HG03060 (cell line): ENCODE measurements around the gene PMM2.
"Not testable (repeated sequence)": the region's sequence is repeated elsewhere in the genome, so short reads cannot be mapped to it uniquely, and the experiment has no call there.

Source experiments
- ATAC-seq: cut with Tn5 transposase; IDR thresholded peaks from one replicate; pipeline ENCODE4 v1.9.1; 2021; ENCODE audit warnings: low read depth, moderate number of reproducible peaks; ENCODE audit not compliant: unreplicated experiment

The PMM2 gene

DNA sequence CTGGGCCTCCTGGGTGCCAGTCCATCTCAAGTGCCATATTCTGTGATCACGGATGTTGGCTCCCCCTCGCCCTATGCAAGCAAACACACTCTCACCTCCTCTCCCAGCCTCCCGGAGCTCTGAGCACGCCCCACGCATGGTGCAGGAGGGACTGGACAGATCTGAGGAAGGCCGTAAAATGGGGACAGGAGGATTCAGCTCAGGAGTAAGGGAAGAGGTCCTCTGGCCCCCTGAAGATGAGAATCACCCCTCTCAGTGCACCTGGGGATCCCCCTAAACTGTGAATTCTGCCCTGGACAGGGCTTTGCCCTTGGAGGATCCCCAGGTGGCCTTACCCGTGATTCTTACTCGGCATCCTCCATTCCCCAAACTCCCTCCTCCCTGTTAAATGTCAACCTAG, 15.8 kb upstream of the PMM2 start:
- ATAC-seq = no peak

- no peak for ATAC-seq
Measured at GRCh38 chr16:8782673-8783072, 15.0 kb upstream of the PMM2 start.

- no peak for ATAC-seq
Measured at GRCh38 chr16:8785408-8785807, 12.2 kb upstream of the PMM2 start.

DNA sequence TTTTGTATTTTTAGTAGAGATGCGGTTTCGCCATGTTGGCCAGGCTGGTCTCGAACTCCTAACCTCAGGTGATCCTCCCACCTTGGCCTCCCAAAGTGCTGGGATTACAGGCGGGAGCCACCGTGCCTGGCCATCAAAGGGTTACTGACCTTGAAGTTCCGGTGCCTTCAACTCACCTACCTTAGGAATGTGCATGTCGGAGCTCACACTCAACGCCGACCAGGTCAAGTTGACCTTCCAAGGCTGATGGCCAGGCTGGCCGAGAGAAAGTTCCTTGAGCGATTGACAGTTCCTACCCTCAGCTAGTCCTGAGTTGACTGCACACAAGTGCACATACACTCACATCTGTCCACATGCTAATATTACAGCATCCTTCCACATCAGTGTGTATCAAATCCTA, 11.3 kb upstream of the PMM2 start:
- ATAC-seq = not testable (repeated sequence)

DNA sequence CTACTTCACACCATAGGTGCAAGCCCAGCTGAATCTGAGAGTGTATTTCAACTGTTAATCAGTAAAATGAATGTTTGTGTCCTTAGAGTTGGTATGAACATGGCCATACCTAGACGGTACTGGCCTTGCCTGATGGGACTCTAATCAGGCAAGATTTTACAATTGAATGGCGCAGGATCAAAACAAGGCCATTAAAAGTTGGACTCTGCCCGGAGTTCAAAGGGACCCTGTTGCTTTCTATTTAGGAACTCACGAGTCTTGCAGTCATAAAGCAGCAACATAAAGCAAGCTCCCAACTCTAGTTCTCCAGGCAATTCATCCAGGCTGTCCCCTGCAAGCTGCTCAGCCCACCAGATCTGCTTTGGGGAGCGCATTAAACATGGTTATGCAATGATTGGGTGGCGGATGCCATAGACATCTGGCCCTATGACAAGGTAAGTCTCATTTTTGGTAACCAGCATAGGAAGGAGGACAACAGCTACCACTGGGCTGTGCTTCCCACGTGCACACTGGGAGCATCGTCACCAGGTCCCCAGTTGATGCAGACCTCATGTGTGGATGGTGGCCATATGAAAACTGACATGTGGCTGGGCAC, 9.0 kb upstream of the PMM2 start:
- ATAC-seq = no peak

DNA sequence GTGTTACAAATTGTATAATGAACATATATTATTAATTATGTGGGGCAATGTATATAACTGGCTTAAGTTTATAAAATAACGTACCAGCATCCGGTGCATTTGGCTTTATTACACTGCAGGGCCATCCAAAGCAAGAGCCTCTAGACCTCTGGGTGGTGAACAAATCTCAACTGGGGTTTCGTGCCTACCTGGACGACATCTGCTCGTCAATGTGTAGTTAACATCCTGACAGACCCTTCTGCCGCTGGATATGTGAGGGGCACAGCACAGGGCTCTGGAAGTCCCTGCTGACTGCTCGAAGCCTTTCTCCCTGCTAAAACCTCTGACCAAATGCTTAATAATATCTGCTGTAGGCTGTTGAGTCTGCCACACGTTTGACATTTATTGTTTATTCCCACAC, 2.5 kb upstream of the PMM2 start:
- no peak for ATAC-seq

DNA sequence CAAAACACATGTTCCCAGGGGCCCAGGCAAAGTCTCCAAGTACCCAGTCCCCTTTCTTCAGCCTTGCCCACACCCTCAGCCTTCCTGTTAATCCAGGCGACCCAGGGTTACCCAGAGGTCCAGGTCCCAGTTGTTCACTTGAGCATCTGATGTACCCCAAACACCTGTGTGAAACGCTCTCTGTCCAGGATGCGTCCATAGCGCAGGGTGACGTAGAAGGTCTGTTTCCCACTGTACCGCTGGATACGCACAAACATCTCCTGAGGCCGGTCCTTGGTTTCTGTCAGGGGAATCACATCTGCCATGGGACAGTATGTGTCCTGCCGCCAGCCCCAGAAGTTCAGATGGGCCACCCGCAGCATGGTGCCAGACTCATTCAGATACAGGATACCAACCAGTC, 1.8 kb upstream of the PMM2 start:
- no peak for ATAC-seq

GRCh38 chr16:8796469-8797363, 923 bp upstream of the PMM2 start:
- no peak for ATAC-seq

GRCh38 chr16:8798174-8798527, 512 bp downstream of the PMM2 start:
- ATAC-seq = no peak

GRCh38 chr16:8798535-8799157, 1.0 kb downstream of the PMM2 start:
- no peak for ATAC-seq

DNA sequence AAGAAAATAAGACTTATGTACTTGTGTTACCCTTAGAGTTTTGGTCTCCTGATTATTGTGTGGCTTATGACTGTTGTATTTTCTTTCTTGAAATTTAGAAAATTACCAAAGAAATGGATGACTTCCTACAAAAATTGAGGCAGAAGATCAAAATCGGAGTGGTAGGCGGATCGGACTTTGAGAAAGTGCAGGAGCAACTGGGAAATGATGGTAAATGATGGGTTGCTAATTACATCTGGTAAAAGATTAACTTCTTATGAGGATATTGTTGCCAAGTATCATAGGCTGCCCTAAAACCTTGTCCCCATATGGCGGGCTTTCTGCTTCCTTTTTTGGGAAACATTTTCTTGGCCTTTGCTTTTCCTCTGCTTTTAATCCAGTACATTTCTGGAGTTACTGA, 4.1 kb downstream of the PMM2 start:
- ATAC-seq = no peak

- ATAC-seq = not testable (repeated sequence)
Measured at GRCh38 chr16:8803733-8804132, 6.1 kb downstream of the PMM2 start.

DNA sequence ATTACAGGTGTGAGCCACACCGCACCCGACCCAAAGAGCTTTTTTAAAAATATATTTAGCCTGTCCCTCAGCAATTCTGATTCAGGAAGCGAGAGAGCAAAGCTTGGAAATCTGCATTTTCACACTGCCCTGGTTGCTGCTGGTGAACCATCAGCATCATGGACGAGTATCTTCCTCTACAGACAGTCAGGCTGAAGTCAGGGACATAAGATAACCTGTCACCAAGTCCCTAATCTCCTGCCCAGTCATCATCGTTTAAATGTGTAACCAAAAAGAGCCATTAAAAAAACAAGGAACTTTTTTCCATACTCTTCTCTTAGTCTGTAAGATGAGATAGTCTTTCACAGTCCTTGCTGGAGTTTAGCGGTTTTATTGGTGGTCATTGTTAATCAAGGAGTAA, 6.7 kb downstream of the PMM2 start:
- no peak for ATAC-seq

- no peak for ATAC-seq
Measured at GRCh38 chr16:8806272-8806983, 8.8 kb downstream of the PMM2 start.

GRCh38 chr16:8807189-8807588, 9.6 kb downstream of the PMM2 start:
- ATAC-seq = no peak

GRCh38 chr16:8808009-8808408, 10.4 kb downstream of the PMM2 start:
- no peak for ATAC-seq

GRCh38 chr16:8808613-8809353, 11.1 kb downstream of the PMM2 start:
- no peak for ATAC-seq

DNA sequence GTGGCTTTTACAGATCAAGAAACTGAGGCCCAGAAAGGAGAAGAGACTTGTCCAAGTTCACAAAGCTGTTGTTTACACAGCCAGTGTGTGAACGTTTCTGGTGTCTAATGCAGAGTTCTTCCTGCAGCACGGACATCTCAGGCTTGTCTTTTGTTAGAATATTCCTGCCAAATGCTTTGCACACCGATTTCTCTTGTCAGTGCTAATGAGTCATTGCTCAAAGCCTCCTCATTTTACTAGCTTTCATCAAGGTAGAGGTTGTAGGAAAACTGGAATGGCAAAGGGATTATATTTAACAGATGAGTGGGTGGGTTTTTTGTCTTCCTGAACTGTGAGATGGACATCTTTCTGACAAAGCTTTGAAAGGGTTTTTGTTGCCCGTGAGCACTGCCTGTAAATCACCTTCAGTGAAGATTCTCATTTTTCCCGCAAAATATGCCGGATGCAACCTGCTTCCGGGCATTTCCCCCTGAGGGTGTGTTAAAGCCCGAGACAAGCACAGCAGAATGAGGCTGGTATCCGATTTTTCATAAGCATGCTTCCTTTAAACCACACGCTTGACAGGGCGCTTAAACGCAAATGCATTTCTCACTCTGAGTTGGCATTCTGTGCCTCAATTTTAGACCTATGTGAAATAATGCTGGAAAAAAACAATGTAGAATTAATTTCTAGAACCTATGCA, 14.7 kb downstream of the PMM2 start:
- no peak for ATAC-seq

DNA sequence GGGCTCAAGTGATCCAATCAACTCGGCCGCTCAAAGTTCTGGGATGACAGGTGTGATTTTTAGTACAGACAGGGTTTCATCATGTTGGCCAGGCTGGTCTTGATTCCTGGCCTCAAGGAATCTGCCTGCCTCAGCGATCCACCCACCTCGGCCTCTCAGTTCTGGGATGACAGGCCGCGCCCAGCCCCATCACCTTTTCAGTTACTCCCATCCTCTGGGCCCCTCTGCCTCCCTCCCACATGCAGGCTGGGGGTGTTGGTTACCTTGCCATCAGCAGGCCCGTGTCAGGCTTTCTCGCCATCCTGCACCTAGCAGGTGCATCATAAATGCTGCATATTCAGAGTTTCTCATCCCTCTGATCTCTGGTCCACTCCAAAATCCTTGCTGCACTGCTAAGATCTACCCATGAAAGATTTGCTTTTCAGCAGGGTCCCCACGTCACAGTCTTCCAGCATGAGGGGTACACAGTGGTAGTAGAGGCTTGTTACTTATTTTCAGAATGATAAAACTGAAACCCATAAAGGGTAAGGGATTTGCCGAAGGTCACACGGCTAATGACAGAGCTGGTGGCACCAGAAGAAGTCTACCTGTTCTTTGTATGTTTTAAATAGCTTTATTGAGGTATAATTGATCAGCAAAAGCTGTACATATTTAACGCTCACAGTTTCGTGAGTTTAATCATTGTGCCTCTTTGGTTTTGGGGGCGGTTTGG, 16.6 kb downstream of the PMM2 start:
- ATAC-seq = no peak
